GM12892 (cell line): Measurements from ENCODE around the gene CHRND.
"Not testable (repeated sequence)": the region's sequence is repeated elsewhere in the genome, so short reads cannot be mapped to it uniquely, and the experiment has no call there.

Experiments
- DNase-seq: peaks from one replicate; pipeline ENCODE4 v3.0.0; 2011; ENCODE audit not compliant: insufficient read length
- FAIRE-seq: peaks from 2 replicates; lab custom pipeline; 2011; peaks lifted over from hg19 to GRCh38; lab: Jason Lieb, UNC
- POLR2A ChIP-seq: IDR thresholded peaks from 2 replicates; pipeline ENCODE4 v1.6.1; 2011; ENCODE audit warnings: low read depth, low read length, control low read depth
- POLR2AphosphoS5 ChIP-seq: IDR thresholded peaks from 2 replicates; pipeline ENCODE4 v1.6.1; 2011; ENCODE audit warnings: low read depth, low read length, control low read depth
- TAF1 ChIP-seq: IDR thresholded peaks from 2 replicates; pipeline ENCODE4 v1.6.1; 2011; ENCODE audit warnings: low read depth, mild to moderate bottlenecking, control low read depth, low read length, borderline replicate concordance

The CHRND gene

GRCh38 chr2:232551776-232552175 is 25.8 kb downstream of the CHRND start:
- DNase-seq (no peak), FAIRE-seq (no peak)

GRCh38 chr2:232556426-232556825 is 30.5 kb downstream of the CHRND start:
- no peak for TF ChIP-seq POLR2AphosphoS5
- FAIRE-seq = no peak
- DNase-seq = no peak

More at GRCh38 chr2:232551776-232552175, 25.8 kb downstream of the CHRND start:
- TF ChIP-seq POLR2AphosphoS5 (no peak), POLR2A (no peak), TAF1 (no peak)

- no peak for FAIRE-seq
- no peak for DNase-seq
- TF ChIP-seq POLR2A (no peak), POLR2AphosphoS5 (no peak; the same call in 1 of the 2 replicates), TAF1 (no peak)
Observed at GRCh38 chr2:232562515-232563151, 36.7 kb downstream of the CHRND start.

- FAIRE-seq = no peak
- DNase-seq = no peak
- TF ChIP-seq POLR2A = no peak
- TF ChIP-seq POLR2AphosphoS5 = no peak
- no peak for TF ChIP-seq TAF1
Observed at GRCh38 chr2:232563580-232563979, 37.6 kb downstream of the CHRND start.

GRCh38 chr2:232567721-232568120 is 41.8 kb downstream of the CHRND start:
- DNase-seq = no peak
- TF ChIP-seq POLR2A (no peak), POLR2AphosphoS5 (no peak), TAF1 (no peak)
- no peak for FAIRE-seq

- no peak for DNase-seq
- no peak for FAIRE-seq
- no peak for TF ChIP-seq POLR2AphosphoS5
- TF ChIP-seq TAF1 = no peak
- no peak for TF ChIP-seq POLR2A
Observed at GRCh38 chr2:232568161-232568560, 42.2 kb downstream of the CHRND start.

- TF ChIP-seq TAF1 (no peak), POLR2AphosphoS5 (no peak), POLR2A (no peak)
- FAIRE-seq = no peak
Observed at GRCh38 chr2:232569541-232569940, 43.6 kb downstream of the CHRND start.

GRCh38 chr2:232570481-232570880 is 44.5 kb downstream of the CHRND start:
- not testable (repeated sequence) for DNase-seq, FAIRE-seq

More at GRCh38 chr2:232569541-232569940, 43.6 kb downstream of the CHRND start:
- no peak for DNase-seq

- no peak for DNase-seq
- TF ChIP-seq TAF1 (no peak), POLR2A (no peak), POLR2AphosphoS5 (no peak; the same call in 1 of the 2 replicates)
- FAIRE-seq = no peak
Observed at GRCh38 chr2:232571026-232571474, 45.1 kb downstream of the CHRND start.

GRCh38 chr2:232573042-232573441 is 47.1 kb downstream of the CHRND start:
- FAIRE-seq = no peak
- DNase-seq = no peak
- TF ChIP-seq POLR2AphosphoS5 = no peak
- no peak for TF ChIP-seq POLR2A
- no peak for TF ChIP-seq TAF1

- no peak for DNase-seq
- TF ChIP-seq POLR2A = no peak
- TF ChIP-seq POLR2AphosphoS5 = no peak
- no peak for TF ChIP-seq TAF1
- FAIRE-seq = no peak
Observed at GRCh38 chr2:232573771-232574435, 47.9 kb downstream of the CHRND start.

GRCh38 chr2:232574674-232575403 is 48.9 kb downstream of the CHRND start:
- DNase-seq = no peak
- no peak for TF ChIP-seq POLR2A
- TF ChIP-seq POLR2AphosphoS5 = no peak
- TF ChIP-seq TAF1 = no peak
- FAIRE-seq = no peak

GRCh38 chr2:232575404-232575746 is 49.4 kb downstream of the CHRND start:
- no peak for TF ChIP-seq POLR2A
- FAIRE-seq (no peak), DNase-seq (no peak)
